GM10266 (cell line): ENCODE results near the gene NPHP1.

Experiments
- DNase-seq: peaks from one replicate; pipeline ENCODE4 v3.0.0; 2012; ENCODE audit errors: extremely low spot score
- CTCF ChIP-seq: IDR thresholded peaks from 2 replicates; pipeline ENCODE4 v1.5.1; 2012; ENCODE audit warnings: mild to moderate bottlenecking, low read depth; ENCODE audit not compliant: control insufficient read depth, insufficient read depth; ENCODE audit errors: missing control alignments

Gene NPHP1

GRCh38 chr2:110146945-110147332 lies 57.9 kb downstream of the NPHP1 start:
- DNase-seq: no peak
- TF ChIP-seq CTCF: no peak

DNA sequence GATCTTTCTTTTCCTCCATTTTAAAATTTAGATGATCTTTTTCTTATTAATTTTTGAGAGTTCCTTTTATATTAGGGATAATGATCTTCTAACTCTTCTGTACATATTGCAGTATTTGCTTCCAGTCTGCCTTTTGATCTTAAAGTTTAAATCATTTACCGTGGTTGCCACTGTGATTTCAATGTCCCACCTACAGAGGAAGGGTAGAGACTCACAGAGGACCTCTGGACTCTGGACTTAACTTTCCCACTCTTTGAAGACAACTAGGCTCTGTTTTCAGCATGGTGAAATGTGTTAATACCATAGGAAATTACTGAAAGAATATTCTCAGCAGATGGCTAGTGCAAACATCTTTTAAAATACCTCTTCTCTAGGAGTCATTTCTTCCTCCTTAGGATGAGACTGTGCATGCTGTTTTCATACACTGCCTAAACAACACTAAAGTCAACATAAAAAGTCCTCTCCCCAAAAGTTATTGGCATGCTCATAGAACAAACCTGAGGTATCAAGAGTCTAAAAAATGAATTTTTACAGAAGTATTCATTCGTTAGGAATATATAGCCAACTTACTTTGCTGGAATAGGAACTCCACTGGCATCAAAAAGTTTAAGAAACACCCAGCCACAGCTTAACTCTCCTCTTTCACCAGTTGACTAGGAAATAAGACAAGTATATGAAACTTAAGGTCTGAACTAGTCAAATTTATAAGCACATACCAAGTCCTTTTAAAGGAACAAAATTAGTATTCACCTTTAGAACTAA lies 58.4 kb downstream of the NPHP1 start:
- no peak for DNase-seq
- no peak for TF ChIP-seq CTCF

DNA sequence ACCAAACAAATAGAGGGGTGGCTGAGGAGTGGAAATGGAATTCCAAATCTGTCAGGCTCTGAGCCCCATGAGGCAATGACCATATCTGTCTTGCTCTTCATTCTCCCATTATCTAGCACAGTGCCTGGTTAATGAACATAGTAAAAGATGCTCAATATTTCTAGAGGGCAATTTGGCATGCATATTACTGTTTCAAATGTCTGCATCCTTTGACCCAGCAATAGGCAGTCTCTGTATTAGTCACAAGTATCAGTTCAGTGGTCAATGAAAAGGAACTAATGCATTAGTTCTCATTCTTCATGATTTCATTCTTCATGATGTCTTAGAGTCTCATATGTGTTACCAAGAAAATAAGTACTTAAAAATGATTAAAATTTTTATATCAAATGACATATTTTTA lies 60.8 kb downstream of the NPHP1 start:
- no peak for DNase-seq
- no peak for TF ChIP-seq CTCF

- no peak for DNase-seq
- no peak for TF ChIP-seq CTCF
Observed at GRCh38 chr2:110140401-110140800, 64.4 kb downstream of the NPHP1 start.

GRCh38 chr2:110134025-110134424 lies 70.8 kb downstream of the NPHP1 start:
- no peak for TF ChIP-seq CTCF
- no peak for DNase-seq

- TF ChIP-seq CTCF: no peak
- no peak for DNase-seq
Observed at GRCh38 chr2:110131166-110131565, 73.6 kb downstream of the NPHP1 start.

- no peak for DNase-seq
- TF ChIP-seq CTCF: no peak
Observed at GRCh38 chr2:110130757-110131156, 74.1 kb downstream of the NPHP1 start.
